Activated CD4-positive, CD25-positive, alpha-beta regulatory T cell treated with anti-CD3 and anti-CD28 coated beads, Interleukin-2, amount 50 U/mL, for 24 hours (primary cell): ENCODE measurements around the gene NFASC.
A peak's percentile ranks its signal among the peaks of the same experiment; 100 is the strongest.

ENCODE experiments used
- ATAC-seq, 2 donors: fragments of 150-1000 bp; cut with Tn5 transposase; one replicate each; pipeline ENCODE4 v1.10.0; 2021; ENCODE audit warnings: mild to moderate bottlenecking in 1 of 2, moderate library complexity in 1 of 2

NFASC gene

GRCh38 chr1:204961765-204962419 is 91.2 kb downstream of the NFASC start:
- no peak for ATAC-seq

- peak in 1 of 2 donors; percentile 25 for ATAC-seq
Measured at GRCh38 chr1:204962742-204963632, 92.3 kb downstream of the NFASC start.

- ATAC-seq: no peak
Measured at GRCh38 chr1:204967451-204967850, 96.8 kb downstream of the NFASC start.

- no peak for ATAC-seq
Measured at GRCh38 chr1:204968135-204968534, 97.5 kb downstream of the NFASC start.

GRCh38 chr1:204968951-204969350 is 98.3 kb downstream of the NFASC start:
- no peak for ATAC-seq

GRCh38 chr1:204970937-204971336 is 100.3 kb downstream of the NFASC start:
- no peak for ATAC-seq

GRCh38 chr1:204971517-204972336 is 101.1 kb downstream of the NFASC start:
- ATAC-seq: no peak

GRCh38 chr1:204972426-204972825 is 101.8 kb downstream of the NFASC start:
- no peak for ATAC-seq

- no peak for ATAC-seq
Measured at GRCh38 chr1:204973449-204973848, 102.8 kb downstream of the NFASC start.

GRCh38 chr1:204974327-204974726 is 103.7 kb downstream of the NFASC start:
- no peak for ATAC-seq

- ATAC-seq: no peak
Measured at GRCh38 chr1:204975021-204975420, 104.4 kb downstream of the NFASC start.

- ATAC-seq: peak; percentile 41 to 57
Measured at GRCh38 chr1:204975568-204976235, 105.0 kb downstream of the NFASC start.

- ATAC-seq: no peak
Measured at GRCh38 chr1:204976646-204977045, 106.0 kb downstream of the NFASC start.

GRCh38 chr1:204977318-204977717 is 106.7 kb downstream of the NFASC start:
- ATAC-seq: peak in 1 of 2 donors; percentile 36

GRCh38 chr1:204978782-204979181 is 108.1 kb downstream of the NFASC start:
- ATAC-seq: no peak

GRCh38 chr1:204979306-204979705 is 108.6 kb downstream of the NFASC start:
- no peak for ATAC-seq

- ATAC-seq: no peak
Measured at GRCh38 chr1:204979891-204980649, 109.4 kb downstream of the NFASC start.

- ATAC-seq: no peak
Measured at GRCh38 chr1:204980840-204981405, 110.3 kb downstream of the NFASC start.

GRCh38 chr1:204983136-204983535 is 112.5 kb downstream of the NFASC start:
- ATAC-seq: no peak

GRCh38 chr1:204983881-204984280 is 113.2 kb downstream of the NFASC start:
- ATAC-seq: no peak

GRCh38 chr1:204984499-204984898 is 113.8 kb downstream of the NFASC start:
- ATAC-seq: no peak
